HG02840 (cell line): Measurements from ENCODE around the gene BOLA1.
"Not testable (repeated sequence)": the region's sequence is repeated elsewhere in the genome, so short reads cannot be mapped to it uniquely, and the experiment has no call there.

Experiments
- ATAC-seq: cut with Tn5 transposase; IDR thresholded peaks from one replicate; pipeline ENCODE4 v1.9.1; 2021; ENCODE audit warnings: mild to moderate bottlenecking, moderate library complexity, moderate number of reproducible peaks; ENCODE audit not compliant: unreplicated experiment, low FRiP score

The BOLA1 gene

DNA sequence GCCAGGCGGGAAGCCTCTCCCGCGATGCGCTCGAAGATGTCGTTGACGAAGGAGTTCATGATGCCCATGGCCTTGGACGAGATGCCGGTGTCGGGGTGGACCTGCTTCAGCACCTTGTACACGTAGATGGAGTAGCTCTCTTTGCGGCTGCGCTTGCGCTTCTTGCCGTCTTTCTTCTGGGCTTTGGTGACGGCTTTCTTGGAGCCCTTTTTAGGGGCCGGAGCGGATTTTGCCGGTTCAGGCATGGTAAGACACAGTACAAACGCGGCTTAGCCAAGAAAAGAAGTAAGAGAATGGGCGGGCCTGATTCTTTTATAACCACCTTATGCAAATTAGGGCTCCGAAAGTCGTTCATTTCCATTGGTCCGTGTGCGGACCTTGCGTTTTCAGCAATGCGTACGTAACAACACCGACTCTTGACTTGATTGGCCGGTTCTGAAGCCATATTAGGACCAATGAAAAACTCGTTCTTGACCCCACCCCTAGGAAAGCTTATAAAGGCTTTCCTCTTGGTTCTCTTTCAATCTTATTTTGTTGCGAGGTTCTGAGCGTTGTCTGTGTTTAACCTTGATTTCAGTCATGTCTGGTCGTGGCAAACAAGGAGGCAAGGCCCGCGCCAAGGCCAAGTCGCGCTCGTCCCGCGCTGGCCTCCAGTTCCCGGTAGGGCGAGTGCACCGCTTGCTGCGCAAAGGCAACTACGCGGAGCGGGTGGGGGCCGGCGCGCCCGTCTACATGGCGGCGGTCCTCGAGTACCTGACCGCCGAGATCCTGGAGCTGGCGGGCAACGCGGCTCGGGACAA is 12.8 kb upstream of the BOLA1 start:
- ATAC-seq = peak; percentile 59

DNA sequence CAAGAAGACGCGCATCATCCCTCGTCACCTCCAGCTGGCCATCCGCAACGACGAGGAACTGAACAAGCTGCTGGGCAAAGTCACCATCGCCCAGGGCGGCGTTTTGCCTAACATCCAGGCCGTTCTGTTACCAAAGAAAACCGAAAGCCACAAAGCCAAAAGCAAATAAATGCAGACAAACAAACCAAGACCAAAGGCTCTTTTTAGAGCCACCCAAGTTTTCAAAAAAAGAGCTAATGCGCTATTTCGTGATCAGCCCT is 12.2 kb upstream of the BOLA1 start:
- ATAC-seq = not testable (repeated sequence)

DNA sequence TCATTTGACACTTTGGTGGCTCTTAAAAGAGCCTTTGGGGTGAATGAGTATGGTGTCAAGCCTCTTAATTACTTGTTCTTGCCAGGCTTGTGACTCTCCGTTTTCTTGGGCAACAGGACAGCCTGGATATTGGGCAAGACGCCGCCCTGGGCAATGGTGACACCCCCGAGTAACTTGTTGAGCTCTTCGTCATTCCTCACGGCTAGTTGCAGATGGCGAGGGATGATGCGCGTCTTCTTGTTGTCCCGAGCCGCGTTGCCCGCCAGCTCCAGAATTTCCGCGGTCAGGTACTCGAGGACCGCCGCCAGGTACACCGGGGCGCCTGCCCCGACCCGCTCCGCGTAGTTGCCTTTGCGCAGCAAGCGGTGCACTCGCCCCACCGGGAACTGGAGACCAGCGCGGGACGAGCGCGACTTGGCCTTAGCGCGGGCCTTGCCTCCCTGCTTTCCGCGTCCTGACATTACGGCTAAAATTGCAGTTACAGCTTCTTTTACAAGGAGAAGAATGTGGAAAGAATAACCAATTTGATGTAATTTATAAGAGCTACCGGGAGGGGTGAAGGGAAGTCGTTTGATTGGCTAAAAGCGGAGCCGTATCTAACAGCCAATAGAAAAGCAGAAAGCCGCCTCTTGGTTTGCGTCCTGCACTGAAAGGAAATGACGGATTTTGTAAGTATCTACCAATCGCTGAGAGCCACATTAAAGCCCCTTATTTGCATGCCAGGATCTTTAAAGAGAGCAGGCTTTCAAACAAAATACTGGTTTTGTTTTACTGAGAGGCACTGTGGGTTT is 11.7 kb upstream of the BOLA1 start:
- peak; percentile 50 for ATAC-seq

DNA sequence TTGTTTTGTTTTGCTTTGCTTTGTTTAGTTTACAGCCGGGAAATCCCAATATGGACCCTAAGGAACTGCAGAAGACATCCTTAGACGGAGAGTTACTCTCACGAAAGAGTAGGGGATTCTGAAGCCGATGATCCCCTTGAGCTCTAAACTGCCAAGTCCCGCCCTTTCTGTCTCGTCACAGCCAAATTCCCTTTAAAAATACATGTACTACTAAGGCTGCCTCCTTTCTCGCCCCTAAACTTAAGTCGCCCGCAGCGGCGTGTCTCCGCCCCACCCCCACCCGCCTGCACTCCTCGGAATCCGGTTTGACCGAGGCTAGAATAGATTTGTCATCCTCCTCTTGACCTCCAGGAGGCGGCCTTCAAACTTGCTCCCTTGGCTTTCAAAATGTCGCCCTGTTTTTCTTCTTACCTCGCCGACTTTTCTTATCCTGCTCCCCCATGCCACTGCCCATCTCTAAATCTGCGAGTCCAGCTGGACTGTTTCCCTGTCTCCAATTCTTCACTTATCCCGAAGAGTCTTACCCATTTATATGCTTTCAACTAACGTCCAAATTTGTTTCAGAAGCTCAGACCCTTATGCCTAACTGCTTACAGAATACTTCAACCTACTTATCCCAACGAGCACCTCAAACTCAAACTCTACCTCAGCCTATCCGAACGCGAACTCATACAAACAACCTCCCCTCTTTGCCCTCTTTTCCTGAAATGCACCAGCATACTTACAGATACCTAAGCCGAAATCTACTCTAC is 10.9 kb upstream of the BOLA1 start:
- peak; percentile 22 for ATAC-seq

DNA sequence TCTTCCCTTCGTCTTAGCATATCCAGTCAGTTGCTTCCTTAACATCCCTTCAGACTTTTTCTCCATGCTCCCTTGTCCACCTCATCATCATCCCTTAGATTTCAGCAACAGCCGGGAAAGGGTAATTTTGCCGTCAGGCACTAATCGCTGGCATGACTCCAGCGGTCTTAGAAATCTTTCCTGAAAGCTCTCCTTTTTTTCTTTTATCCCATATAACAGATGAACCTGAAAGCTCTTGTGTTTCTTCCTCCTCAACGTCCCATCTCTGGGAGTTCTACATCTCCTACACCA is 10.4 kb upstream of the BOLA1 start:
- ATAC-seq = no peak

DNA sequence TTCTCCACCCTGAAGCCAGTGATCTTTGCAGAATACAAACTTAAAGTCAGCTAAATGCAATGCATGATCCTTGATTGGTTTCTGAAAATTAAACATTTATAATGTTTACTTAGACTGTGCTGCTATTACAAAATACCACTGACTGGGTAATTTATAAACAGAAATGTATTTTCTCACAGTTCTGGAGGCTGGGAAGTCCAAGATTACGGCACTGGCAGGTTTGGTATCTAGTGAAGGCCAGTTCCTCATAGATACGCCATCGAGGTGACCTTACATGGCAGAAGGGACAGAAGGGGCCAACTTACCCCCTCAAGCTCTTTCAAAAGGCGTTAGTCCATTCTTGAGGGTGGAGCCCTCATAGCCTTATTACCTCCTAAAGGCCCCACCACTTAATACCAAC is 2.8 kb upstream of the BOLA1 start:
- no peak for ATAC-seq

DNA sequence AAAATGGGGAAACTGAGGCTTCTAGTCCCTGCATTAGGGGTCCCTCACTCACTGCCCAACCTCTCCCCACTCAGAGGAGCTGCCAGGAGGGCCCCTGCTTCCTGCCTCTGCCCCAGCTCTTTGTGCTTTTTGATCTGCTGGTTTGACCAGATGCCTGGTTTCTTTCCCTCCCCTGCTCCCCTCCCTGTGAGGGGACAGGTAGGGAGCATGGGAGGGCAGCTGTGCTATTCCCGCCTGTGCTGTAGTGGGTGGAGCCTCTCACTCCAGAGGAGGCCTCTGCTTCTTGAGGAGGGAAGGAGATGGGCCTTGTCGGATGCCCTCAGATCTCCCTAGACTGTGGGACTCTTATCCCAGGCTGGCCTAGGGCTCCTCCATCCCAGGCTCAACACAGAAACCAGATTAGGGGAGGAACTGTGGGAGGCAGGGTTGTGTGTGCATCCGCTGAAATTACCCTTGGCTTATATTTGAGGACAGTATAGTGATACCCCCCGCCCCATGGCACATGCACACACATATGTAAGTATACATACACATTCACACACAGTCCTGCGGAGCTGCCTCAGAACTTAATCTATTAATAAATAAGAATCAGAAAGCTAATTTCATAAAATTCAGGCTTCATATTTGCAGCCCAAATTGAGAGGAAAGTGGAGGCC is 4.6 kb downstream of the BOLA1 start:
- no peak for ATAC-seq

DNA sequence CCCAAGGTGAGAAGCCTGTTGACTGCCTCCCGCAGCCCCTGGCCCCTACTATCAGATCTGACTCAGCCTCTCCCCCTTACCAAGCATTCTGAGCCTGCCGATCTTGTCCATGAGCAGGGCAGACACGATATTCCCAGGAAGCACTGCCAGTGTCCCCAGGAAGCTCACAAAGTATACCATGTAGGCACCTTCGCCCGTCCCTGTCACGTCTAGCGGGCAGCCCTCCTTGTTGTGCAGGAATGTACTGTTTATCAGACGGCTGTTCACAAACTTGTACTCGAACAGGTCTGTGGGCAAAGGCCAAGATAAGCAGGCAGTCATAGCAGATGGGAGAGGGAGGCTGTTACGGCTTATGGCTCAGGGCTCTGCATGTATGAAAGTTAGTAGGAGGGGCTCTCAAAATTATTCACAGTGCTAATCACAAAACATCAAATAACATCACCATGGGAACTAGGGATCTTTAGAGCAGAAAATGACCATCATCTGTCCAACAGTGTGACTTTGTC is 7.3 kb downstream of the BOLA1 start:
- ATAC-seq = no peak

DNA sequence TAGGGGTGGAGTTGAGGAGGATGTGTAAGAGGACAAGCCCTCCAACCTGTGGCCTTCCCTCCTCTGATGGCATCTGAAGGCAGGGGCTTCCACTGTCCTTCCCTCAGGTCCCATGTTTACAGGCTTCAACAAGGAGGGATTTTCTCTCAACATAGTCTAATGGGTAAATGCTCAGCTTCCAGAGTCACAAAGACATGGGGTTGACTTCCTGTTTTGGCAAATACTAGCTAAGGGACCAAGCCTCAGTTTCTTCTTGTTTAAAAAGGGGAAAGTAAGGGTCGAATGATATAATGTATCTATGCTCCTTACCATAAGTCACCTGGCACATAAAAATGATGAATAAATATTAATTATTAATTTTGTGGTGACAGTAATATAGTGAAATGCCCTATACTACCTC is 15.2 kb downstream of the BOLA1 start:
- ATAC-seq = no peak

DNA sequence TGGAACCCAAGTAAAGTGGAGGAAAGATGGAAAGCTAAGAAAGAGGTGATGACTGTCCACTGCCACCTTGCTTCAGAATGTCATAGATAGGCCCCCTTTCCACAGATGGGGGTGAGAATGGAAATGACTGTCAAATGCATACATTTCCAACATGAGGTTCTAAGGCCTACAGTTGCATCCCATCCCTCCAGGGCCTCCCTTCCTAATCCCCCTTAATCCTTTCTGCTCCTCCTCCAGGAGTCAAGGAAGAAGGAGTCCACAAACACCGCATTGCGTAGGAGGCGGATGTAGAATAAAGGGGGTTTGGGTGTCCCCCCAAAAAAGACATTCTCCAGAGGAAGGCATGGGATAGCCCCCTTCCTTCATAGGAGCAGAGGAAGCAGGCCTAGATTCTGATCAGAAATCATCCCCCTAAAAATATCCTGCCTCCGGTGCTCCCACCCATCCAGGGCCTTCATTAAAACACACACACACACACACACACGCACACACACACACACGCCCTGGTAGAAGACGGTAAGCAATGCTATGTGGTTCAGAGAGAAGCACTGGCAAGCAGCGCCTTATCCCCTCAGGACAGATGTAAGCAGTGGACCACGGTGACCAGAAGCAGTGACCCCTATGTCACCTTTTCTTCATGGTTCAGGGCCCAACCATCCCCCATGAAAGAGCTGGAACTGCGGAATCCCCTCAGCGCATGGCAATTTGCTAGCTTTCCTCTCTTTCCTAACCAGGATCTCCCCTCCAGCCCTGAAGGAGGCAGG is 16.2 kb downstream of the BOLA1 start:
- ATAC-seq = no peak

DNA sequence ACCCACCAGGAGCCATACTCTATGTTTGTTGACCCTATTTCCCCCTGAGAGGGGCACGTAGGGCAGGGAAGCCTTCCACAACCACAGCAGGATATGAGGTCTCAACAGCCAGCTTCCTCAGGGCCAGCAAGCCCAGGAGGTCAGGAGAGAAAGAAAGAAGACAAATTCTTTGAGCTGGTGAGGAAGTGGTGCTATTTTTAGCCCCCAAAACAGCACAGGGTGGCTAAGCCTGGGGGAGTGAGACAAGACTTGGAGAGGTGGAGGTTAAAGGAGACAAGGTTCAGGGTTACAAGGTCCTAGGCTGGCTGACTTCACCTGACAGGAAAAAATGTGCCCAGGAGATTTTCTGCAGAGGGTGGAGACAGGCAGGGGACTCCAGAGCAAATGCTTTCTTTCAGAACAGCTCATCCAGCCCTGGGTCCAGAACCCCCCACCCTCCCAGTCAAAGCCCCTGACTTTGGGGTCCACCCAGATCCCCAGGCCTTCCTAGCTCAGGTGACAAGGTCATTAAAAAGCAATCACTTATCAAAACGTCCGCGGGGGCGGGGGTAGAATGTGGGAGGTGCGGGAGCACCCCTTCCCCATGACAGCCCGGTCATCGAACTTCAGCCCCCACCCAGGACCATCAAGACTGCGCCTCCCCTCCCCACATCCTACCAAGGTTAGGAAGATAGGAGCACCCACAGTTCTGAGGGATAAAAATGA is 17.0 kb downstream of the BOLA1 start:
- no peak for ATAC-seq

DNA sequence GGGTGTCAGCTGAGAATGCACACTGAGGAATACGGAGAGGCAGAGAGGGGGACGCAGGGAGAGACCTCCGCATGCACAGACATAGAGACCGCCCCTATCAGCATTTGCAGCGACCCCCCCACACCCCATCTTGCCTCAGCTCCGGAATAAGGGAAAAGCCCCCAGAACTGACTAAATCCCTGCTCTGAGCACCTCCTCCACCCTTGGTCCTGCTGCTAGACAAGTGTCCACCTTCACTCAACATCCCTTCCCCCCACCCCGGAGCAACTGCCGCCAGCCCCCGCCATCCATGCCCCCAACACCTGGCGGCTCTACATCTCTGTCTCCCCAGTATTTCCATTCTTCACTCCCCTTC is 17.5 kb downstream of the BOLA1 start:
- ATAC-seq = no peak

DNA sequence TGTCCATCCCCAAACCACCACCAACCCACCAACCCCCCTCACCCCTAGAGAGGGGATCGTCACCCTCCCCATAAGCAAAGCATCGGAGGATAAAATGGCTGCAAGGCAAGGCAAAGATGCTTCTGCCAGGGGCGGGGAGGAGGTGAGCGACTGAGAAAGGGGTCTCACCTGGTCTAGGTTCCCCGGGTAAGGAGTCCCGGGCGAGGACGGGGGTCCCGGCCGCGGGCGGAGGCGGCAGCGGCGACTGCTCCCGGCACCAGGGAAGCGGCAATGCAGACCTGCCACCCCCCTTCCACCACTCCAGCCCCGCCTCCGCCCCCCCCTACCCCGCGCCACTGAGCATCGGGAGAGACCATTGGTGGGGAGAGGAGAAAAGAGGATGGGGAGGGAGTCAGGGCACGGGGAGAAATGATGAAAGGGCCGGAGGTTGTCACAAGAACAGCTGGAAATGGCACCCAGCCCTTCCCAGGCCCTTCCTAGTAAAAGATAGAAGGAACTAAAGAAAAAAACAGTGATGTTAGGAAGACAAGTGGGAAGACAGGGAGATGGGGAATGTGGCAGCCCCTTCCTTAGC is 18.3 kb downstream of the BOLA1 start, which contains the start of gene SV2A:
Gene SV2A, minus strand, starts transcription at position 274 of the 574 bp plus-strand sequence. CDS start 4,004 bp downstream, outside the sequence.
- no peak for ATAC-seq

DNA sequence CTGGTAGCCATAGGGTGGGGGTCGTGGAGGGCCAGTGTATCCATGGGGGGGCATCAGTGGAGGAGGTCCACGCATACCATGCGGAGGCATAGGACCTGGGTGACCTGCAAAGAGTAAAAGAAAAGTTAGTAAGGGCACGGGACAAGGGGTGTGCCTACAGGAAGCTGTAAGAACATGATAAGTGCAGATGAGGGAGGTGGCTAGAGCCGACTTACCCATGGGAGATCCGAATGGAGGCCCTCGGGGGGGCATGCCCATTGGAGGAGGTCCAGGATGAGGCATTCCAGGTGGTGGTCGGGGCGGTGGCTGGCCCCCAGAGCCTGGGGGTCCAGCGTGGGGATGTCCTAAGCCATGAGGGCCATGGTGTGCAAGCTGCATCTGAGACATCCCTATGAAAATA is 24.3 kb downstream of the BOLA1 start:
- ATAC-seq = no peak

DNA sequence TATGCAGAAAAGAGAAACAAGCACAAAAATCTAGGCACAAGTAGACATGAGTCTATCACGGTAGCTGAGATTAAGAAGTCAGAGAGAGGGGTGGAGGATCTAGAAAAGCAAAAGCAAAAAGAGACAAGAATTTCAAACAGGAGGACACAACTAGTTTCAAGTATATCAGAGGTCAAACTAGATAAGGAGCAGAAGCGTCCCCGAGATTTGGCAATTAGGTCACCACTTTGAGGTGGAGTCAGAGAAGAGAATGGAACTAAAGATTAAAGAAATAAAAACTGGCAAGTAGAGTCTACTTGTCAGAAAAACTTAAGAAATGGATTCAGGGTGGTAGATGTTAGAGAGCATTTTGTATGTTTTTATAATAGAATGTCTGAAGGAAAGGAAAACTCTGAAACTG is 26.0 kb downstream of the BOLA1 start:
- ATAC-seq = no peak

DNA sequence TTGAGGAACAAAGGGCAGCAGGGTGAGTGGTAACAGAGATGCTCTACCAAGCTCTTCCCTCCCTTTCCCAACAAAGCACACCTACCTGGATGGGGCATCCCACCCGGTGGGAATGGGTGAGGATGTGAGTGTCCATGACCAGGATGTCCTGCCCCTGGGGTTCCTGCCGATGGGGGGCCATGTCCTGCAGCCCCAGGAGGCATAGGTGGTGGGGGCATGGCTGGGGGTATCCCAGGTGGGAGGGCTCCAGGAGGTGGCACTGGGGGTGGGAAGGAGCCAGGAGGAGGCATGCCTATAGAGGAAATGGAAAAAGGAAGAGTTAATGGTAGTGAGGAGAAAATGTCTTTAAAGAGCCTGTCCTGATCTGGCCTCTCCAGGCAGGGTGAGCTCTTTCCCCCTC is 26.4 kb downstream of the BOLA1 start:
- ATAC-seq = no peak

DNA sequence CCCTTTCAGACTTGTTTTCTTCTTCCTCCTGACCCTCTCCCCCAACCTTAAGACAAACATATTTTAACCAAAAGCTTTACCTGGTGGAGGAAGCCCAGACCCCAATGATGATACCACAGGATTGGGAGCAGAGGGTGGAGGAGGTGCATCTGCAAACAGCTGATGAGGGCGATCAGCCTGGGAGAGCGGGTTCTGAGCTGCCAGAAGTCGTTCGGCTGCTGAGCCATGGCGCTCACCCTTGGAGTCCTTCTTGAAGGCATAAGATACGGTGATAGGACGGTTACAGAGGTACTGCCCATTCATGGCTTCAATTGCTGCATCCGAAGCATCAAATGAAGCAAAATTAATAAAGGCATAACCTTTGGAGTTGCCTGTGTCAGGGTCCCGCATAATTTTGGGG is 26.9 kb downstream of the BOLA1 start:
- no peak for ATAC-seq

DNA sequence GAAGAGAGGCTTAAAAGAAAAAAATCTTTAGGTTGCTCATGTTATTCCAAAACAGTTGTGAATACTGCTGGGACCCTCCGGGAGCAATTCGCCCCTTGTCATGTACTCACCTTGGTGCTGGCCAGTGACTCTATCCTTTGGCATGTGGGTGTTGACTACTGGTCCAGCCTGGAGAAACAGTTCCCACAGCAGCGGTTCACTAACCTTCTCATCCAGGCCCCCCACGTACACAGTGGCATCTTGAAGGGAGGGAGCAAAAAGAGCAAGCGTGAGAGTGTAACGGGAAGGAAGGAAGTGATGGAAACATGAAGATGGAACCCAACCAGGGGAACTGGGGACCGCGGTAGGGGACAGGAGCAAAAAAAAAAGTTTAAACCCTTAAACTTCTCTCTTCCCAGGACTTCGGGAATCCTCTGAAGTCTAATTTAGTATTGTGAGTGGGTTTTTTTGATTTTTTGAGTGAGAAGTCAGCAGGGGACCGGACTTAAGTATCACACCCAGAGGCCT is 27.7 kb downstream of the BOLA1 start:
- no peak for ATAC-seq
